HG03460 (cell line): Measurements from ENCODE around the gene CCT7.
"Not testable (repeated sequence)": the region's sequence is repeated elsewhere in the genome, so short reads cannot be mapped to it uniquely, and the experiment has no call there.

ENCODE experiments used
- ATAC-seq: cut with Tn5 transposase; IDR thresholded peaks from one replicate; pipeline ENCODE4 v1.9.1; 2021; ENCODE audit not compliant: unreplicated experiment

CCT7 gene

GRCh38 chr2:73233932-73234832 lies at the start of gene CCT7:
TSS of gene CCT7 (plus strand) at chr2:73234308. CDS start at chr2:73234379, 71 bp downstream.
- ATAC-seq: peak; percentile 63

GRCh38 chr2:73185965-73186364 lies 48.1 kb upstream of the CCT7 start:
- no peak for ATAC-seq

GRCh38 chr2:73187549-73187948 lies 46.6 kb upstream of the CCT7 start:
- ATAC-seq: no peak

GRCh38 chr2:73197579-73197978 lies 36.5 kb upstream of the CCT7 start:
- ATAC-seq: no peak

- not testable (repeated sequence) for ATAC-seq
Observed at GRCh38 chr2:73200281-73200680, 33.8 kb upstream of the CCT7 start.

- ATAC-seq: no peak
Observed at GRCh38 chr2:73202156-73203054, 31.7 kb upstream of the CCT7 start, which contains the start of gene NOTO. TSS of gene NOTO (plus strand) at chr2:73202574. CDS start at chr2:73202667, 93 bp downstream.

- no peak for ATAC-seq
Observed at GRCh38 chr2:73203055-73203681, 30.9 kb upstream of the CCT7 start.

- no peak for ATAC-seq
Observed at GRCh38 chr2:73205611-73206010, 28.5 kb upstream of the CCT7 start.

- ATAC-seq: no peak
Observed at GRCh38 chr2:73208258-73208657, 25.9 kb upstream of the CCT7 start.

- ATAC-seq: no peak
Observed at GRCh38 chr2:73210019-73210418, 24.1 kb upstream of the CCT7 start.

- ATAC-seq: no peak
Observed at GRCh38 chr2:73210696-73211095, 23.4 kb upstream of the CCT7 start.

GRCh38 chr2:73212098-73212447 lies 22.0 kb upstream of the CCT7 start:
- no peak for ATAC-seq

GRCh38 chr2:73212448-73213176 lies 21.5 kb upstream of the CCT7 start:
- peak; percentile 67 for ATAC-seq

- ATAC-seq: peak; percentile 91
Observed at GRCh38 chr2:73214120-73215035, 19.7 kb upstream of the CCT7 start, which contains the start of gene SMYD5. TSS of gene SMYD5 (plus strand) at chr2:73214245. CDS start at chr2:73214267, 22 bp downstream.

GRCh38 chr2:73215254-73215653 lies 18.9 kb upstream of the CCT7 start:
- ATAC-seq: no peak

GRCh38 chr2:73217160-73217559 lies 16.9 kb upstream of the CCT7 start:
- no peak for ATAC-seq

- no peak for ATAC-seq
Observed at GRCh38 chr2:73217826-73218225, 16.3 kb upstream of the CCT7 start.

GRCh38 chr2:73218298-73218697 lies 15.8 kb upstream of the CCT7 start:
- ATAC-seq: no peak

- ATAC-seq: no peak
Observed at GRCh38 chr2:73223821-73224220, 10.3 kb upstream of the CCT7 start.
